ENCODE results near the gene SUSD4.

GRCh38 chr1:223337174-223337869 lies 26.7 kb downstream of the SUSD4 start:
- TF ChIP-seq BRCA1 (IDR thresholded peaks at IDR 0.05; ENCODE audit: low read depth, low read length) (no peak), CTCF (IDR thresholded peaks at IDR 0.05; ENCODE audit: control extremely low read depth in 1 of 3, insufficient read depth in 1 of 3, low read depth in 1 of 3, low read length in 3 of 3) (no peak), POLR2A (IDR thresholded peaks at IDR 0.05; ENCODE audit: control extremely low read depth in 1 of 2, low read depth in 2 of 2, low read length in 2 of 2) (no peak)

Data from H1 (cell line).